HepG2 (cell line): ENCODE data around the gene TCF7L2. TPM values are rescaled to one million over a fixed set of nuclear protein-coding genes. Genes with fewer than 3 reads are reported as not detected.

Source experiments
- ATAC-seq: fragments of 200-7000 bp; cut with Tn5 transposase; 3 replicates; pipeline ENCODE4 v1.9.1; 2020; ENCODE audit warnings: mild to moderate bottlenecking, moderate library complexity
- BruUV-seq: library from RNA; stranded (reverse); fragments of 400-500 nt; replicated peaks from 2 replicates; lab custom pipeline; 2021; lab: Mats Ljungman, UMichigan
- CTCF ChIA-PET: fragments of 300-600 bp; formaldehyde crosslinking; extraction: SDS; loops from one replicate; lab custom pipeline; 2021; ENCODE audit warnings: low total read pairs, inconsistent platforms, low intra/inter-chr PET ratio; lab: Yijun Ruan, JAX
- POLR2A ChIA-PET: fragments of 350-600 bp; sonication (Branson Sonifier 250); formaldehyde crosslinking; loops from one replicate; lab custom pipeline; 2020; ENCODE audit warnings: antibody characterized with exemption, inconsistent platforms; lab: Yijun Ruan, JAX
- DNase-seq: peaks from one replicate; pipeline ENCODE4 v3.0.0-alpha.2; 2015; ENCODE audit warnings: low spot score
- FAIRE-seq: peaks from 3 replicates; lab custom pipeline; 2011; peaks lifted over from hg19 to GRCh38; lab: Jason Lieb, UNC
- H2AFZ ChIP-seq: one replicate; pipeline ENCODE4 v1.6.1; 2011; ENCODE audit warnings: low read length, inconsistent platforms
- H3K27ac ChIP-seq: fragments of 300-600 bp; 3 replicates; pipeline ENCODE4 v1.8.0; 2011; ENCODE audit warnings: mixed run types, mild to moderate bottlenecking, mixed read lengths, low read length, inconsistent platforms; ENCODE audit not compliant: insufficient read depth; ENCODE audit errors: extremely low read length
- H3K27me3 ChIP-seq, 2 experiments: fragments of 200-600 bp in 1 of 2; 2 replicates in 1 of 2; 3 replicates in 1 of 2; pipeline versions ENCODE4 v1.6.0 to v1.8.0; 2011; ENCODE audit warnings: low read length in 2 of 2, mild to moderate bottlenecking in 2 of 2, moderate library complexity in 2 of 2, inconsistent platforms in 1 of 2; ENCODE audit not compliant: insufficient read depth in 2 of 2, control insufficient read depth in 1 of 2
- H3K36me3 ChIP-seq, 2 experiments: fragments of 200-600 bp in 1 of 2; replicated peaks in 1 of 2; 2 replicates in 1 of 2; 3 replicates in 1 of 2; pipeline versions ENCODE4 v1.5.1 to v1.8.0; 2011; ENCODE audit warnings: low read length in 2 of 2, inconsistent platforms in 1 of 2; ENCODE audit not compliant: insufficient read depth in 2 of 2, control insufficient read depth in 1 of 2
- H3K4me1 ChIP-seq: 2 replicates; pipeline ENCODE4 v1.5.1; 2012; ENCODE audit warnings: low read length, inconsistent platforms; ENCODE audit not compliant: insufficient read depth
- H3K4me2 ChIP-seq: 2 replicates; pipeline ENCODE4 v1.6.0; 2011; ENCODE audit warnings: low read depth, low read length, inconsistent platforms
- H3K4me3 ChIP-seq, 3 experiments: fragments of 200-600 bp in 1 of 3; sonication (generic), shearing (Covaris generic) in 1 of 3; replicated peaks in 1 of 3; 2 replicates each; pipeline ENCODE4 v1.5.1; 2011 to 2016; ENCODE audit warnings: low read length in 3 of 3, inconsistent platforms in 2 of 3, low read depth in 2 of 3, mild to moderate bottlenecking in 2 of 3, control low read depth in 1 of 3, mixed read lengths in 1 of 3; ENCODE audit not compliant: insufficient read depth in 1 of 3
- H3K79me2 ChIP-seq: one replicate; pipeline ENCODE4 v1.6.1; 2011; ENCODE audit warnings: low read length, inconsistent platforms; ENCODE audit not compliant: insufficient read depth
- H3K9ac ChIP-seq: 2 replicates; pipeline ENCODE4 v1.6.0; 2011; ENCODE audit warnings: mild to moderate bottlenecking, low read depth, low read length, inconsistent platforms; ENCODE audit not compliant: insufficient read depth
- H3K9me3 ChIP-seq: 2 replicates; pipeline ENCODE4 v1.5.1; 2012; ENCODE audit warnings: mild to moderate bottlenecking, low read length
- H4K20me1 ChIP-seq: 2 replicates; pipeline ENCODE4 v1.6.0; 2011; ENCODE audit warnings: inconsistent platforms, mild to moderate bottlenecking, low read length, moderate library complexity; ENCODE audit not compliant: insufficient read depth
- CEBPB ChIP-seq: IDR thresholded peaks from 2 replicates; pipeline ENCODE4 v1.6.1; 2011; ENCODE audit warnings: low read depth, low read length, improper control_type of control experiment, borderline replicate concordance
- GZF1 ChIP-seq: sonication (generic); formaldehyde crosslinking; IDR thresholded peaks from 2 replicates; pipeline ENCODE4 v1.5.1; 2020; ENCODE audit warnings: mild to moderate bottlenecking, missing genetic modification reagents
- NFIB ChIP-seq: sonication (generic); formaldehyde crosslinking; IDR thresholded peaks from 2 replicates; pipeline ENCODE4 v1.9.0; 2021; ENCODE audit warnings: missing genetic modification reagents, mild to moderate bottlenecking, borderline replicate concordance
- SP2 ChIP-seq: sonication (generic); formaldehyde crosslinking; IDR thresholded peaks from 2 replicates; pipeline ENCODE4 v1.5.1; 2020; ENCODE audit warnings: mild to moderate bottlenecking, missing genetic modification reagents
- ZBTB46 ChIP-seq: sonication (generic); formaldehyde crosslinking; IDR thresholded peaks from 2 replicates; pipeline ENCODE4 v1.4.0; 2020; ENCODE audit warnings: mild to moderate bottlenecking, missing genetic modification reagents, borderline replicate concordance
- ZGPAT ChIP-seq: IDR thresholded peaks from 2 replicates; pipeline ENCODE4 v1.6.1; 2016; ENCODE audit warnings: mild to moderate bottlenecking
- WGBS: methylation state at CpG from one replicate; pipeline ENCODE4 v1.1.6; 2017; ENCODE audit warnings: low lambda C conversion rate; 5-methylcytosine and 5-hydroxymethylcytosine counted together
- in situ Hi-C: cut with HindIII; loops from 2 replicates; pipeline ENCODE4 v1.10.0; 2017; ENCODE audit warnings: low pct_unique_long_range_greater_than_20kb; ENCODE audit not compliant: extremely low pct_ligation_motif_present
- intact Hi-C: fragments of 100-400 bp; cut with micrococcal nuclease; formaldehyde crosslinking; loops from one replicate; pipeline ENCODE4 v1.10.0; 2022; ENCODE audit not compliant: unreplicated experiment
- polyA plus RNA-seq, 8 experiments: library from polyadenylated mRNA; depleted of rRNA in 3 of 8; stranded (reverse) in 7 of 8; unstranded in 1 of 8; fragments of >200 nt; fragmentation: Illumina TruSeq in 4 of 8; extraction: Trizol in 4 of 8; gene quantifications; 2 replicates each; pipeline versions ENCODE4 v1.2.1 to v1.2.3, GENCODE V29; 2011 to 2016; ENCODE audit warnings: low read depth in 4 of 8, missing spikeins in 1 of 8, mixed read lengths in 1 of 8; ENCODE audit not compliant: insufficient read depth in 1 of 8
- total RNA-seq, 5 experiments: library from RNA; depleted of rRNA; stranded (reverse); fragments of >200 nt; fragmentation: Illumina TruSeq; extraction: Trizol; gene quantifications; 2 replicates each; pipeline ENCODE4 v1.2.3, GENCODE V29; 2016; ENCODE audit warnings: low read depth in 1 of 5

TCF7L2 gene
- total and polyA plus RNA-seq, 2 of the 13 experiments (the other 11 are each of a cell fraction or from before 2014, with no cell fraction given) = 3.9 to 13.7 TPM

- H3K9me3 ChIP-seq = no peaks in the 10 kb centered on the region
- ChIA-PET POLR2A (no interaction called here), CTCF (no interaction called here)
- in situ Hi-C loops = no loop called here
- H3K27me3 ChIP-seq = no peaks in the 10 kb centered on the region
- DNase-seq (no peak), FAIRE-seq (no peak), ATAC-seq (no peak)
- intact Hi-C loops = no loop called here
- no peak overlapping the region for H3K4me3 ChIP-seq
- TF ChIP-seq CEBPB (0 out of 2 replicates have a peak, but pooled peaks have one; percentile 32), ZGPAT (CRISPR knock-in tag) (no peak)
- H3K27ac ChIP-seq = no peak overlapping the region
- H3K36me3 ChIP-seq = peaks cover 9 to 19% of the 10 kb centered on the region in 2 experiments; a peak in 4 of 5 replicates
- 94% methylated on average over 8 of the region's 8 CpGs for WGBS
- H2AFZ ChIP-seq = no peak overlapping the region
- no TSS peak for BruUV-seq
- no peak overlapping the region for H3K9ac ChIP-seq
- H3K4me1 ChIP-seq = peaks cover 21% of the 10 kb centered on the region
- H4K20me1 ChIP-seq = peaks cover 56% of the 10 kb centered on the region
- H3K4me2 ChIP-seq = no peak overlapping the region
- peaks cover 36% of the 10 kb centered on the region for H3K79me2 ChIP-seq
Observed at GRCh38 chr10:113080061-113080924, 130.2 kb downstream of the TCF7L2 start.

- WGBS = 93% methylated on average over 2 of the region's 2 CpGs
- H3K4me1 ChIP-seq = peaks cover 27% of the 10 kb centered on the region
Observed at GRCh38 chr10:113080925-113081229, 130.8 kb downstream of the TCF7L2 start.

More at GRCh38 chr10:113080925-113081229, 130.8 kb downstream of the TCF7L2 start:
- Histone ChIP-seq H4K20me1 (peaks cover 59% of the 10 kb centered on the region), H3K36me3 (peaks cover 11 to 19% of the 10 kb centered on the region in 2 experiments; a peak in 4 of 5 replicates), H3K4me3 (no peak overlapping the region), H3K27ac (no peak overlapping the region), H3K9me3 (no peaks in the 10 kb centered on the region), H3K79me2 (peaks cover 35% of the 10 kb centered on the region), H3K27me3 (no peaks in the 10 kb centered on the region), H3K4me2 (no peak overlapping the region), H3K9ac (no peak overlapping the region), H2AFZ (no peak overlapping the region)
- POLR2A ChIA-PET = no interaction called here
- TF ChIP-seq ZBTB46 (CRISPR knock-in tag) (no peak), SP2 (CRISPR knock-in tag) (no peak), GZF1 (no peak), NFIB (CRISPR knock-in tag) (no peak)
- CTCF ChIA-PET = no interaction called here
- no peak for ATAC-seq
- FAIRE-seq = no peak
- intact Hi-C loops = no loop called here
- no peak for DNase-seq
- no TSS peak for BruUV-seq
- in situ Hi-C loops = no loop called here
